OCI-LY3 (cell line): Measurements from ENCODE around the gene NCKAP1.

Experiments used
- H2AFZ ChIP-seq: fragments of 200-600, 300-600 bp; shearing (Covaris generic); 2 replicates; pipeline ENCODE4 v1.6.0; 2014; ENCODE audit warnings: antibody characterized with exemption, low read depth, low read length
- H3K27ac ChIP-seq: fragments of 200-600, 300-600 bp; sonication (generic); 2 replicates; pipeline ENCODE4 v1.5.1; 2014; ENCODE audit warnings: mild to moderate bottlenecking, low read length, moderate library complexity, mixed read lengths
- H3K27me3 ChIP-seq: fragments of 200-600, 300-600 bp; sonication (generic); 2 replicates; pipeline ENCODE4 v1.6.1; 2014; ENCODE audit warnings: low read depth, low read length, mixed read lengths
- H3K36me3 ChIP-seq: fragments of 200-600, 300-600 bp; sonication (generic); replicated peaks from 2 replicates; pipeline ENCODE3; 2014; ENCODE audit warnings: low read depth, low read length, mixed read lengths
- H3K4me1 ChIP-seq: fragments of 300-600, 200-600 bp; sonication (generic); 2 replicates; pipeline ENCODE4 v1.6.1; 2014; ENCODE audit warnings: low read length, mixed read lengths
- H3K4me2 ChIP-seq: fragments of 200-600, 300-600 bp; sonication (generic); 2 replicates; pipeline ENCODE4 v1.6.1; 2014; ENCODE audit warnings: low read length, mixed read lengths
- H3K4me3 ChIP-seq: fragments of 300-600, 200-600 bp; sonication (generic); 2 replicates; pipeline ENCODE4 v1.5.1; 2014; ENCODE audit warnings: antibody characterized with exemption, mild to moderate bottlenecking, low read length, moderate library complexity
- H3K79me2 ChIP-seq: fragments of 300-600, 200-600 bp; shearing (Covaris generic); 2 replicates; pipeline ENCODE4 v1.6.1; 2014; ENCODE audit warnings: mild to moderate bottlenecking, low read length, mixed read lengths
- H3K9ac ChIP-seq: fragments of 300-600, 200-600 bp; shearing (Covaris generic); 2 replicates; pipeline ENCODE4 v1.6.0; 2014; ENCODE audit warnings: mild to moderate bottlenecking, low read length, moderate library complexity
- H3K9me3 ChIP-seq: fragments of 200-600, 300-600 bp; shearing (Covaris generic); 2 replicates; pipeline ENCODE4 v1.6.1; 2014; ENCODE audit warnings: low read length, mixed read lengths; ENCODE audit not compliant: insufficient read depth
- H4K20me1 ChIP-seq: fragments of 200-600, 300-600 bp; sonication (generic); 2 replicates; pipeline ENCODE4 v1.6.1; 2016; ENCODE audit warnings: low read length, mixed read lengths; ENCODE audit not compliant: insufficient read depth
- CTCF ChIP-seq: fragments of 200-600, 300-600 bp; sonication (generic); IDR thresholded peaks from 2 replicates; pipeline ENCODE4 v1.5.1; 2014; ENCODE audit warnings: antibody characterized with exemption, low read length, low read depth
- EZH2phosphoT487 ChIP-seq: fragments of 200-600 bp; shearing (Covaris generic); IDR thresholded peaks from 2 replicates; pipeline ENCODE4 v1.6.1; 2018; ENCODE audit warnings: antibody characterized with exemption, mixed run types, low read depth

NCKAP1 gene

GRCh38 chr2:182950546-182950945, 87.7 kb downstream of the NCKAP1 start:
- Histone ChIP-seq H3K27me3 (peaks cover 5% of the 10 kb centered on the region; the same call in 1 of the 2 replicates), H4K20me1 (no peaks in the 10 kb centered on the region), H3K27ac (no peak overlapping the region), H3K4me3 (no peak overlapping the region), H3K9ac (no peak overlapping the region), H2AFZ (no peak overlapping the region), H3K79me2 (no peaks in the 10 kb centered on the region), H3K4me1 (no peaks in the 10 kb centered on the region), H3K36me3 (no peaks in the 10 kb centered on the region), H3K9me3 (no peaks in the 10 kb centered on the region), H3K4me2 (no peak overlapping the region)
- no peak for TF ChIP-seq CTCF

- Histone ChIP-seq H3K36me3 (no peaks in the 10 kb centered on the region), H4K20me1 (no peaks in the 10 kb centered on the region), H3K27me3 (peaks cover 5% of the 10 kb centered on the region; the same call in 1 of the 2 replicates), H2AFZ (no peak overlapping the region), H3K9me3 (no peaks in the 10 kb centered on the region), H3K4me1 (no peaks in the 10 kb centered on the region), H3K4me3 (no peak overlapping the region), H3K9ac (no peak overlapping the region), H3K27ac (no peak overlapping the region), H3K79me2 (no peaks in the 10 kb centered on the region), H3K4me2 (no peak overlapping the region)
- TF ChIP-seq EZH2phosphoT487 (no peak), CTCF (no peak)
Observed at GRCh38 chr2:182949572-182950189, 88.6 kb downstream of the NCKAP1 start.

- Histone ChIP-seq H3K27ac (no peak overlapping the region), H2AFZ (no peak overlapping the region), H3K4me2 (no peak overlapping the region), H4K20me1 (no peaks in the 10 kb centered on the region), H3K9me3 (no peaks in the 10 kb centered on the region), H3K79me2 (no peaks in the 10 kb centered on the region), H3K4me1 (no peaks in the 10 kb centered on the region), H3K9ac (no peak overlapping the region), H3K4me3 (no peak overlapping the region), H3K36me3 (no peaks in the 10 kb centered on the region), H3K27me3 (peaks cover 5% of the 10 kb centered on the region; the same call in 1 of the 2 replicates)
- TF ChIP-seq CTCF (no peak), EZH2phosphoT487 (no peak)
Observed at GRCh38 chr2:182949052-182949451, 89.2 kb downstream of the NCKAP1 start.

- Histone ChIP-seq H3K27ac (no peak overlapping the region), H3K36me3 (no peaks in the 10 kb centered on the region)
Observed at GRCh38 chr2:182946958-182947369, 91.3 kb downstream of the NCKAP1 start.

More at GRCh38 chr2:182946958-182947369, 91.3 kb downstream of the NCKAP1 start:
- H2AFZ ChIP-seq: no peak overlapping the region
- H3K4me2 ChIP-seq: no peak overlapping the region
- peaks cover 5% of the 10 kb centered on the region; the same call in 1 of the 2 replicates for H3K27me3 ChIP-seq
- TF ChIP-seq EZH2phosphoT487 (no peak), CTCF (no peak)
- H4K20me1 ChIP-seq: no peaks in the 10 kb centered on the region
- H3K4me3 ChIP-seq: no peak overlapping the region
- H3K9ac ChIP-seq: no peak overlapping the region
- H3K9me3 ChIP-seq: no peaks in the 10 kb centered on the region
- H3K79me2 ChIP-seq: no peaks in the 10 kb centered on the region
- H3K4me1 ChIP-seq: no peaks in the 10 kb centered on the region
